ENCODE results near the gene MS4A4A. TPM values are rescaled to one million over a fixed set of nuclear protein-coding genes. Genes with fewer than 3 reads are reported as not detected.

Gene MS4A4A
- total and polyA plus RNA-seq, 10 of the 15 experiments (the other 5 are each of a cell fraction or from before 2014, with no cell fraction given): 0.10 to 2.4 (median 0.68) TPM

GRCh38 chr11:60348116-60348515, 67.7 kb downstream of the MS4A4A start:
- 72% methylated on average over 2 of the region's 2 CpGs for WGBS (ENCODE audit: insufficient coverage, insufficient replicate concordance, low lambda C conversion rate, missing lambda C conversion rate)
- Histone ChIP-seq H3K4me1 (ENCODE audit: control insufficient read depth, insufficient read depth, low read length) (peaks cover 11% of the 10 kb centered on the region), H3K27me3 (replicated peaks in 1 of 2; ENCODE audit: control insufficient read depth in 2 of 2, insufficient read depth in 2 of 2, low read length in 1 of 2) (no peaks in the 10 kb centered on the region), H4K20me1 (ENCODE audit: control insufficient read depth, insufficient read depth) (no peaks in the 10 kb centered on the region), H3K79me2 (ENCODE audit: control insufficient read depth, insufficient read depth, low read length) (no peaks in the 10 kb centered on the region), H3K9me3 (replicated peaks; ENCODE audit: control insufficient read depth, insufficient read depth, low read length) (no peaks in the 10 kb centered on the region; the same call in 2 of the 3 replicates), H2AFZ (ENCODE audit: control insufficient read depth, low read depth, low read length) (no peak overlapping the region), H3K4me3 (no peak overlapping the region), H3K36me3 (ENCODE audit: control insufficient read depth in 2 of 2, insufficient read depth in 2 of 2, low read length in 1 of 2) (no peaks in the 10 kb centered on the region), H3K27ac (ENCODE audit: control insufficient read depth, insufficient read depth) (no peak overlapping the region), H3K4me2 (ENCODE audit: control insufficient read depth, insufficient read depth) (no peak overlapping the region), H3K9ac (ENCODE audit: control insufficient read depth, insufficient read depth, low read length) (no peak overlapping the region)
- FAIRE-seq (no peak), DNase-seq (ENCODE audit: low read depth, low spot score) (no peak), ATAC-seq (peak; percentile 58)
- in situ Hi-C loops (cut with MboI): no loop called here
- SMC1A ChIA-PET (ENCODE audit: uncharacterized antibody, unreplicated experiment): interaction anchor here (1.0 to 6.6 kb wide), 9 partner anchors 9 to 165 kb away, joined by 3 to 116 read pairs (median 4); no protein-coding TSS in a partner anchor
- POLR2A ChIA-PET: no interaction called here
- no TSS peak for BruUV-seq (replicated peaks)
- RAD21 ChIA-PET (ENCODE audit: unreplicated experiment): interaction anchor here (1.1 to 2.8 kb wide), 6 partner anchors 14 to 270 kb away, joined by 4 to 20 read pairs (median 5); no protein-coding TSS in a partner anchor
- TF ChIP-seq RAD21 (IDR thresholded peaks at IDR 0.05; ENCODE audit: insufficient read depth, low read depth, low read length) (peak; percentile 76), CBFB (IDR thresholded peaks at IDR 0.05; ENCODE audit: low read depth) (no peak), NRF1 (conservative IDR thresholded peaks at IDR 0.05; ENCODE audit: low read depth, low read length) (no peak), CTCF (IDR thresholded peaks at IDR 0.05 in 2 of 3, conservative IDR thresholded peaks at IDR 0.05 in 1 of 3; ENCODE audit: control insufficient read depth in 2 of 3, extremely low read depth in 1 of 3, insufficient read depth in 1 of 3, low read depth in 3 of 3, low read length in 3 of 3) (peak; percentile 35 to 44 (median 43); a peak in 5 of 6 replicates), SMC3 (IDR thresholded peaks at IDR 0.05; ENCODE audit: borderline replicate concordance, low read length) (peak; percentile 54; the same call in 1 of the 2 replicates)
- CTCF ChIA-PET: interaction anchor here (0.6 to 9.9 kb wide), 14 partner anchors 11 to 350 kb away, joined by 3 to 200 read pairs (median 6); no protein-coding TSS in a partner anchor
- intact Hi-C loops (cut with micrococcal nuclease; ENCODE audit: unreplicated experiment): loop anchor here (5.0 to 10.0 kb wide), 2 partner anchors 139 to 523 kb away; no protein-coding TSS in a partner anchor

Data from GM12878 (cell line).